ENCODE results near the gene GLRX3.

The GLRX3 gene

DNA sequence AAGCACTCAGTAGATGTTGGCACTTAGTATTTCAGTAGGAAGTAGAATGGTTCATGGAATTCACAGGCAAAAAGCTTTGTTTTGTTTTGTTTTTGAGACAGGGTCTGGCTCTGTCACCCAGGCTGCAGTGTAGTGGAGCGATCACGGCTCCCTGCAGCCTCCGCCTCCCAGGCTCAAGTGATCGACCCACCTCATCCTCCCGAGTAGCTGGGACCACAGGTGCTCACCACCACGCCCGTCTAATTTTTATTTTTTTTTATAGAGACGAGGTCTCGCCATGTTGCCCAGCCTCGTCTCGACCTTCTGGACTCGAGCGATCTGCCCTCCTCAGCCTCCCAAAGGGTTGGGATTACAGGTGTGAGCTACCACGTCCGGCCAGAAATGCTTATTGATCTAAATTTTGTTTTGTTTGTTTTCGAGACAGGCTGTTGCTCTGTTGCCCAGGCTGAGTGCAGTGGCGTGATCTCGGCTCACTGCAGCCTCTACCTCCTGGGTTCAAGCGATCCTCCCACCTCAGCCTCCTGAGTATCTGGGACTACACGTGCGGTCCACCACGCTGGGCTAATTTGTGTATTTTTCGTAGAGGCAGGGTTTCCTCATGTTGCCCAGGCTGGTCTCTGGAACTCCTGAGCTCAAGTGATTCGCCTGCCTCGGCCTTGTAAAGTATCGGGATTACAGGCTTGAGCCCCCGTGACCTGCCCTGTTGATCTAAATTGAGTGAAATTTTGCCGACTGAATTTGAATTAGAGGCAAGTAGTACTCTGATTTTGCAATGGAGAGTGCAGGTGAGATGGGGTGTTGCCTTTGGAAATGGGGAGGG is 1.7 kb downstream of the GLRX3 start:
- no peak for DNase-seq (ENCODE audit: low read depth)

DNA sequence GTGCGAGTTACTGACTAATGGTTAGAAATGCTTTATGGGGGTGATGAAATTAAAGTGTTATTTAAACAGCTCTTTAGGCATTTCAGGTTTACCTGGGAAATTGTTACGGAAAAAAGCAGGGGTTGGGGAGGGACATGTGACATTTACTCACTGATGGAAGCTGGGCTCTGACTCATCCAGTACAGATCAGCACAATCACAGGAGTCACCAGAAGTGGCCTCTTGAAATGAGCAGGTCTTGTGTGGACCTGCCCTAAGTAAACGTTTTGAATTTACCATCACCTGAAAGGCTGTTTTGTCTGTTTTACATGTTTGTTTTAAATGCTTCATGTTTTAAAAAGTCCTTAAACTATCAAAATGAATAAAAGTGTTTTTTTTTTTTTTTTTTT is 2.3 kb downstream of the GLRX3 start:
- no peak for DNase-seq (ENCODE audit: low read depth)

- DNase-seq (ENCODE audit: low read depth): no peak
Measured at GRCh38 chr10:130140425-130140824, 4.2 kb downstream of the GLRX3 start.

- no peak for DNase-seq (ENCODE audit: low read depth)
Measured at GRCh38 chr10:130141038-130141437, 4.8 kb downstream of the GLRX3 start.

GRCh38 chr10:130141460-130141859 is 5.3 kb downstream of the GLRX3 start:
- no peak for DNase-seq (ENCODE audit: low read depth)

GRCh38 chr10:130141878-130142277 is 5.7 kb downstream of the GLRX3 start:
- no peak for DNase-seq (ENCODE audit: low read depth)

DNA sequence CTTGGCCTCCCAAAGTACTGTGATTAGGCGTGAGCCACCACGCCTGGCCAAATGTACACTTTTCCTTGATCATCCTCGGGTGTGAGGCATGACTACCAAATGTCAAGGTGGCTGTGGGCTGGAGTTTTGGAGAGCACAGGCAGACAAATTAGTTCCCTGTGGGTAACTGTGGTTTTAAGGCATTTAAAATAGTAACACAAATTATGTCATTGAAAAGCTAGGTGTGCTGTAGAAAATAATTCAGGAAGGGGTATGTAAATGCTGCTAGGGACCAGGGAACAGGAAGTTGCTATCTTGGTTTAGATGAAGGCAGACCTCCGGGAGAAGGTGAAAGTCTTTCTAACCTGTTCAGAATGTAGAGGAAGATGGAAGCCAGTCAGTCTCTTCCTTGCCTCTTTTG is 9.9 kb downstream of the GLRX3 start:
- DNase-seq (ENCODE audit: low read depth): no peak

- no peak for DNase-seq (ENCODE audit: low read depth)
Measured at GRCh38 chr10:130159192-130159794, 23.1 kb downstream of the GLRX3 start.

DNA sequence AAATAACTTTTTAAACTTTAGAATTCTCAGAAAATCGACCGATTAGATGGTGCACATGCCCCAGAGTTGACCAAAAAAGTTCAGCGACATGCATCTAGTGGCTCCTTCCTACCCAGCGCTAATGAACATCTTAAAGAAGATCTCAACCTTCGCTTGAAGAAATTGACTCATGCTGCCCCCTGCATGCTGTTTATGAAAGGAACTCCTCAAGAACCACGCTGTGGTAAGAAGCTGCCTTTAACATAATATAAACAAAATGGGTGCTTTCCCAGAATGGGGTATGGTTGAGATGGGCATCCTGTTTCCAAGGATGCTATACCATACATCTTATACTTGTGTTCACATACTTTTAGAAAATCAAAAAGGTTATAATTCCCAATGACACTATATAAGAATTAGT is 24.6 kb downstream of the GLRX3 start:
- no peak for DNase-seq (ENCODE audit: low read depth)

DNA sequence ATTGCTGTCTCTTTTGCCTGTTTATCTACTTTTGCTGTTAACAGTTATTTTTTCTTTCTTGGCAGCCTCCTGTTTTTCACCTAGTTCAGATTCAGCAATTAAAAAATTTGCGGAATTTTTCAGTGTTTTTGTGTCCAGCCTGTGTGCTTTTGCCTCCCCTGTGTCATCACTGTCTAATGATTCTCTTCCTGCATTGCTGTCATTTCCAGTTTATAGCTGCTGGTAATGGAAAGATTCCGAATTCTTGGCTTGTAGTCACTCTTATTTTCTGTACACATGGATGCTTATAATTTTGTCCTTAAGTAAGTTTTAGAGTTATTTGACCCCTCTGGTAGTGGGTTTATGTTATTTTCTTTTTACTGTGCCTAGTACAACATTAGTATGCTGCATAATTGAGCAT is 25.1 kb downstream of the GLRX3 start:
- DNase-seq (ENCODE audit: low read depth): no peak

GRCh38 chr10:130167193-130167592 is 31.0 kb downstream of the GLRX3 start:
- DNase-seq (ENCODE audit: low read depth): no peak

DNA sequence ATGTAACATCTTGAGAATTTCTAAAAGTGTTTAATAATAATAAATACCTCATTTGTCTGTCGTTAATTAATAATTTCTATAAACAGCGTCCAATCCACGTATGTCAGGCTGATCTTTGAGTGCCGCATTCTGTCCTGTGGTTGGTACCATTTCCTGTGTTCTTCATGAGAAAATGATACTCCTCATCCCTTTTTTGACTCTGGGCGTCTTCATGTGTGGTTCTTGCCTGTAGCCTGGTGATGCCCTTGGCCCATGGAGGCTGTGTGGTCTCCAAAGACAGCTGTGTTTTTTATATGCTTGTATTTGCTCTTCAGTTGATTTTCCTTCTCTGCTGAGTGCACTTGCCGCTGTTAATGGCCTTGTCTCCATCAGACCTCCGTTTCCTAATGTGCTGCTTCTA is 31.5 kb downstream of the GLRX3 start:
- no peak for DNase-seq (ENCODE audit: low read depth)

DNA sequence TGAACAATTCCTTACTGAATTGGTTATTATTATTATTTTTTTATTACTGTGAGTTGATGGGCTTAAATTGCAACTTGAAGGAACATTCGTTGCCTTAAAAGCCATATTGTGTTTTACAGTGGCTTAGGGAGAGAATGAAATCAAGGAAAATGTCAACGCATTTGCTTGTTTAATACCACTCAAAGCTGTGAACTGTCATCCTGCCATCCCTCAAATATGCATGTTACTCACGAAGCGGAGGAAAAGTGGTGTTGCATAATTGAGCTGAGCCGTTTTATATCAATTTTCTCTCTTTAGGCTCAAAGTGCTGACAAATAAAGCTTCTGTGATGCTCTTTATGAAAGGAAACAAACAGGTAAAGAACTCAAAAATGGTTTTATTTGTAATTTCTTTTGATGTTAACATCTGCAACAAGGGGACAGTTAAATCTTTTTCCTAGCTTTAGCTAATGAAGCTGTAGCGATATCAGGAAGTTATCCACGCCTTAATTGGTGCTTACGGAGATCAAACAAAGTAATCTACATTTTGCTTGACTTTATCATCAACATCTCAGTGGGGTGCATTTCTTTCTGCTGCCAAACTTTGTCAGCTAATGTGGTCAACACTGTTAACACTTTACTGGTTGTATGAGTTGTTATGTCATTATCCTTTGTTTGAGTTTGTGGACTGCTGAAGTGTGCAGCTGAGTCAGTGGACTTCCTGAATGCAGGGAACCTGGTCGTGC is 33.1 kb downstream of the GLRX3 start:
- DNase-seq (ENCODE audit: low read depth): no peak

DNA sequence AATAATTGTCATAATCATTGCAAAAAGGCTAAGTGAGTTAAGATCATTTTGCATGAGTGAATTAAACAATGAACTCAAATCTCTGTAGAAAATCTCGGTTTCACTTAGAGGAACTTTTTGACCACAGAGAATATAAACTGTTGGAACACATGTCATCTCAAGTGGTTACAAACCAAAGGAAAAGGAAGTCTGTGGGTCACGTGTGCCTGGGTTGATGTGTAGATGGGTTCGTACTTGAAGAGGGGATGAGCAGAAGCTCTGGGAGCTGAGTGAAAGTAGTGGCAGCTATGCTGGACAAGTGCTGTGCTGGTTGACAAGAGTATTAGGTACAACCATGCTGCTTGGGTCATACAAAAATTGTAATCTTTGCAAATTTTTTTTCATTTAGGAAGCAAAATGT is 35.0 kb downstream of the GLRX3 start:
- no peak for DNase-seq (ENCODE audit: low read depth)

GRCh38 chr10:130174328-130174727 is 38.1 kb downstream of the GLRX3 start:
- DNase-seq (ENCODE audit: low read depth): no peak

DNA sequence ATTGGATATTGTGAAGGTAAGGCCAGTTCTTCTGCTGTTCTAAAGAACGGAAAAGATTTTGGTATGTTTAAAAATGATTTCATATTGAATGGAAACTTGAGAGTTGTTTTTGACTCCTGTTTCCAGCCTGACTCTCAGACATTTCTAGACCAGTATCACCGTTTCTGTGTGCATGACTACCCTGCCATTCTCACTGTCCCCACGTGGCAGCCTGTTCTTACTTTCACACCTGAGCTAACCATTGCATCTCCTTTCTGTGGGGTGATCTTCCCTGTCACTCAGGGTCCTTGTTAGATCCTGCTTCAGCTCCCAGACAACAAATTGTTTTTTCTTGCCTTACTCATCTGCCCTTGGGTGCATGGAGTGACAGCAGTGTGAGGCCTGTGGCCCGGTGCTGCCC is 38.9 kb downstream of the GLRX3 start:
- no peak for DNase-seq (ENCODE audit: low read depth)

GRCh38 chr10:130177250-130177649 is 41.1 kb downstream of the GLRX3 start:
- DNase-seq (ENCODE audit: low read depth): no peak

DNA sequence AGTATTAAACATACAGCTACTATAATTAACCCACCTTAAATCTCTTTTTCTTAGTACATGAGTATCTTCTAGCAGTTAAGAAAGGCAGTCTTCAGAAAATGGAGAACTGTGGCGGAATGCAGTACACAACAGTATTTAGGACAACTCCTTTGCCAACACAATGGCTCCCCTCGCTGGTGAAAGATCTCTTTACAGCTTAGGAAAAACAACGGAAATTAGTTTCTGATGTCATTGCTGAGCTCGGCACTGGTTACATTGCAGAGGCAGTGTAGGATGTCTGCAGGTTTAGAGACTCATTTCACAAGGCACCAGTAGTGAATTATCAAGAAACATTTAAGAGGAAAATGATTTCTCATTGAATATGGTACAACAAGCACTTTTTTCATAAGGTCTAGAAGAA is 43.4 kb downstream of the GLRX3 start:
- peak; percentile 13 for DNase-seq (ENCODE audit: low read depth)

DNA sequence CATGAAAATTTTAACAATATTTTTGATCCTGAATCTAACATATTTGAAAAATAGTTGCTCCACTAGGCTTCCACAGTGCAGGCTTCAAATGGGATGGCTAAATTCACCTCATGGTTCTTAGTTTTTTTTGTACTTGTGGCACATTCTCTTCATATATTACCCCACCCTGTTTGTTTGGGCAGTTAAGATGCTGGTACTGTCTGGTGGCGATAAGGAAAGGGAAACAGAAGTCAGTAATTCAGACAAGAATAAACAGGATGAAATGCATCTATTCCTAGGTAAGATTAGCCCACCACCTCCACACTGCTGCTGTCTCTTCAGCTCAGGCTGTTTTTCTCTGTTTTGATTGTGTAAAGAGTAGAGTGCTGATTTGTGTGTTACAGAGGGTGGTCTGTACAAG is 44.2 kb downstream of the GLRX3 start:
- no peak for DNase-seq (ENCODE audit: low read depth)

GRCh38 chr10:130181858-130182257 is 45.7 kb downstream of the GLRX3 start:
- DNase-seq (ENCODE audit: low read depth): no peak

DNA sequence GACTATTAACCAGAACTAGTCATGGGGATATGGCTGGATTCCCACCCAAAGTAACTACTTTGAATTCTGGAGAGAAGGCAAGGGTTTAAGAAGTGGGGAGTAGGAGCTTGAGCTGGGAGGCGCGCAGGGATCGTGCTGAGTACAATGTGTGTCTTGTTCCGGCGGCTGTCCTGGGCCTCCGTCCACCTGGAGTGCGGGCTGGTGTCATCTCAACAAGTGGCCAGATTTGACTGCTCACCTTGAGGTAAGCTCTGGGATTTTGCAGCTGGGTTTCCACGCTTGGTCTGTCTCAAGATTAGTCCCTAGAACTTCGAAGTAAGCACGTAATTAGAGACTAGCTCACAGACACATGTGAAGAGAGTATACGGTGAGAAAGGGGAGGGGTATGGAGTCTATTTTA is 49.4 kb downstream of the GLRX3 start:
- DNase-seq (ENCODE audit: low read depth): no peak

- no peak for DNase-seq (ENCODE audit: low read depth)
Measured at GRCh38 chr10:130188195-130189175, 52.3 kb downstream of the GLRX3 start.

Data from stimulated activated CD8-positive, alpha-beta memory T cell treated with anti-CD3 and anti-CD28 coated beads, Interleukin-12 subunit alpha, Interleukin-12 subunit beta, amount 100 ng/mL, for 1 hour (primary cell).